CD4-positive, alpha-beta T cell (primary cell): ENCODE data around the gene RHBDD3. TPM values are rescaled to one million over a fixed set of nuclear protein-coding genes. Genes with fewer than 3 reads are reported as not detected.
"Not testable (repeated sequence)": the region's sequence is repeated elsewhere in the genome, so short reads cannot be mapped to it uniquely, and the experiment has no call there.

Experiments
- ATAC-seq: fragments of 200-7000 bp; cut with Tn5 transposase; one replicate; pipeline ENCODE4 v1.10.0; 2022; ENCODE audit warnings: mild to moderate bottlenecking; ENCODE audit not compliant: poor library complexity
- CTCF ChIA-PET: fragments of 350-600 bp; sonication (Branson Sonifier 250); formaldehyde crosslinking; loops from one replicate; lab custom pipeline; 2021; ENCODE audit warnings: antibody characterized with exemption, inconsistent platforms; lab: Charles Lee
- POLR2A ChIA-PET: fragments of 350-600 bp; sonication (Branson Sonifier 250); formaldehyde crosslinking; loops from one replicate; lab custom pipeline; 2021; ENCODE audit warnings: antibody characterized with exemption, inconsistent platforms; lab: Charles Lee
- DNase-seq, 14 experiments: peaks; one replicate each; pipeline ENCODE4 v3.0.0-alpha.2; 2013 to 2020; ENCODE audit warnings: mixed read lengths in 2 of 14
- H3K27ac ChIP-seq, 2 donors: one replicate each; pipeline versions ENCODE4 v1.5.1 to v1.7.0; 2013; ENCODE audit warnings: low read length in 2 of 2, low read depth in 1 of 2, mild to moderate bottlenecking in 1 of 2
- H3K27me3 ChIP-seq, 2 experiments: 1 replicate in 1 of 2; 2 replicates in 1 of 2; pipeline versions ENCODE4 v1.6.1 to v1.7.0; 2013; ENCODE audit warnings: low read length in 2 of 2, control low read depth in 1 of 2, mild to moderate bottlenecking in 1 of 2, moderate library complexity in 1 of 2; ENCODE audit not compliant: insufficient read depth in 2 of 2, control insufficient read depth in 1 of 2
- H3K36me3 ChIP-seq: one replicate; pipeline ENCODE4 v1.6.1; 2013; ENCODE audit warnings: low read length, control low read depth; ENCODE audit not compliant: insufficient read depth
- H3K4me1 ChIP-seq: one replicate; pipeline ENCODE4 v1.6.1; 2013; ENCODE audit warnings: low read length, control low read depth; ENCODE audit not compliant: insufficient read depth
- H3K4me3 ChIP-seq: one replicate; pipeline ENCODE4 v1.5.1; 2013; ENCODE audit warnings: mild to moderate bottlenecking, low read length, moderate library complexity
- H3K9me3 ChIP-seq, 2 experiments: 1 replicate in 1 of 2; 2 replicates in 1 of 2; pipeline versions ENCODE4 v1.6.1 to v1.7.0; 2013; ENCODE audit warnings: low read length in 2 of 2, mild to moderate bottlenecking in 2 of 2, control low read depth in 1 of 2, moderate library complexity in 1 of 2; ENCODE audit not compliant: control insufficient read depth in 1 of 2, insufficient read depth in 1 of 2
- H3K27ac Mint-ChIP-seq: one replicate; pipeline ENCODE4 v1.8.0; 2020; ENCODE audit warnings: mixed read lengths
- H3K27me3 Mint-ChIP-seq: one replicate; pipeline ENCODE4 v1.8.0; 2021; ENCODE audit warnings: mixed read lengths
- H3K36me3 Mint-ChIP-seq: one replicate; pipeline ENCODE4 v1.8.0; 2021; ENCODE audit warnings: low read depth, mixed read lengths
- H3K4me1 Mint-ChIP-seq: one replicate; pipeline ENCODE4 v1.8.0; 2021; ENCODE audit warnings: low read depth, mixed read lengths
- H3K4me3 Mint-ChIP-seq: one replicate; pipeline ENCODE4 v1.8.0; 2020; ENCODE audit warnings: mild to moderate bottlenecking, mixed read lengths
- H3K9me3 Mint-ChIP-seq: one replicate; pipeline ENCODE4 v1.8.0; 2020; ENCODE audit warnings: mixed read lengths
- intact Hi-C, 2 experiments: fragments of 100-400 bp; cut with DNase I in 1 of 2; cut with micrococcal nuclease in 1 of 2; formaldehyde crosslinking; loops; one replicate each; pipeline versions ENCODE4 v1.15.1 to v1.9.0; 2023 to 2025; cut with DNase I, micrococcal nuclease
- total RNA-seq, 174 experiments: library from RNA in 2 of 174; stranded (reverse) in 2 of 174; gene quantifications; one replicate each; pipeline ENCODE4 v1.2.3 and lab custom pipeline; 2021 to 2026
- TF ChIP-seq, protein P1 (sequence below): fragments of 200-600 bp; IDR thresholded peaks from one replicate; pipeline ENCODE4 v1.8.0; 2022; ENCODE audit warnings: antibody characterized with exemption, mild to moderate bottlenecking

Gene RHBDD3
- total RNA-seq, 2 experiments from 2014 or later: 9.0 to 11.7 TPM

DNA sequence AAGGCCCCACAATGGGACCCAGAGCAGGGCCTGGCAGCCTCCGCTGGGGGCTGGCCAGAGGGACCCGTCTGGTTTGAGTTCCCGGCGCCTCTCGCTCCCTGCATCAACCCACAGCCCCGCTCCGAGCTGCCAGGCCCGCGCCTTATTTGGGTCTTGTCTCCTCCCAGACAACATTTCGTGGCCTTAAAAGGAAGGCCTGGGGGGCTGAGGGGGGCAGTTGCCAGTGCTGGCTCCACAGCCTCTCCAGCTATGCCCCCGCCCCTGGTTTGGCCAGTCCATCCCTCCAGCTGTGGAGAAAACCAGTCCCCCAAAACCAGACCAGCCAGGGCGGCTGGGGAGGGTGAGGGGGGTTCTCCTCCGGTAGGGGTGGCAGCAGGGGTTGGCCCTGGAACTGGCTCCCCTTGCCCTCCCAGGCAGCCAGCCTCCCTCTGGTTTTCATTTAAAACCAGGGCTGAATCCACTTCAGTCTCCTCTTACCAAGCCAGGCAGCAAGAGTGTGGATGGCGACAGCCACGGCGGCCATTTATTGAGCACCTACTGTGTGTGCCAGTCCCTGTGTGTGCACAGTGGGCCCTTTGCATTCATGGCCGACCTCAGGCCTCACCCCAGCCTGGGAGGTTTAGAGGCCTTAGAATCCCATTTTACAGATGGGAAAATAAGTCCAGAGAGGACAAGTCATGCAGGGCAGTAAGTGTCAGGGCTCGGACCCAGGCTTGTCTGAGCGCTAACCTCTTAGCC lies 43.5 kb downstream of the RHBDD3 start:
- no peaks in the 10 kb centered on the region for H3K27me3 ChIP-seq
- ATAC-seq (no peak), DNase-seq (no peak)
- H3K4me3 ChIP-seq: no peak overlapping the region
- POLR2A ChIA-PET: no interaction called here
- H3K27ac ChIP-seq: no peak overlapping the region
- no peaks in the 10 kb centered on the region for H3K4me1 ChIP-seq
- H3K4me1 Mint-ChIP-seq: no peaks in the 10 kb centered on the region
- intact Hi-C loops: no loop called here
- H3K27me3 Mint-ChIP-seq: no peaks in the 10 kb centered on the region
- H3K4me3 Mint-ChIP-seq: no peak overlapping the region
- CTCF ChIA-PET: no interaction called here
- H3K27ac Mint-ChIP-seq: no peak overlapping the region
- TF ChIP-seq, protein P1, sequence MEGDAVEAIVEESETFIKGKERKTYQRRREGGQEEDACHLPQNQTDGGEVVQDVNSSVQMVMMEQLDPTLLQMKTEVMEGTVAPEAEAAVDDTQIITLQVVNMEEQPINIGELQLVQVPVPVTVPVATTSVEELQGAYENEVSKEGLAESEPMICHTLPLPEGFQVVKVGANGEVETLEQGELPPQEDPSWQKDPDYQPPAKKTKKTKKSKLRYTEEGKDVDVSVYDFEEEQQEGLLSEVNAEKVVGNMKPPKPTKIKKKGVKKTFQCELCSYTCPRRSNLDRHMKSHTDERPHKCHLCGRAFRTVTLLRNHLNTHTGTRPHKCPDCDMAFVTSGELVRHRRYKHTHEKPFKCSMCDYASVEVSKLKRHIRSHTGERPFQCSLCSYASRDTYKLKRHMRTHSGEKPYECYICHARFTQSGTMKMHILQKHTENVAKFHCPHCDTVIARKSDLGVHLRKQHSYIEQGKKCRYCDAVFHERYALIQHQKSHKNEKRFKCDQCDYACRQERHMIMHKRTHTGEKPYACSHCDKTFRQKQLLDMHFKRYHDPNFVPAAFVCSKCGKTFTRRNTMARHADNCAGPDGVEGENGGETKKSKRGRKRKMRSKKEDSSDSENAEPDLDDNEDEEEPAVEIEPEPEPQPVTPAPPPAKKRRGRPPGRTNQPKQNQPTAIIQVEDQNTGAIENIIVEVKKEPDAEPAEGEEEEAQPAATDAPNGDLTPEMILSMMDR: no peak
- no peaks in the 10 kb centered on the region for H3K36me3 Mint-ChIP-seq
- no peaks in the 10 kb centered on the region for H3K9me3 Mint-ChIP-seq
- no peaks in the 10 kb centered on the region for H3K9me3 ChIP-seq
- no peaks in the 10 kb centered on the region for H3K36me3 ChIP-seq

DNA sequence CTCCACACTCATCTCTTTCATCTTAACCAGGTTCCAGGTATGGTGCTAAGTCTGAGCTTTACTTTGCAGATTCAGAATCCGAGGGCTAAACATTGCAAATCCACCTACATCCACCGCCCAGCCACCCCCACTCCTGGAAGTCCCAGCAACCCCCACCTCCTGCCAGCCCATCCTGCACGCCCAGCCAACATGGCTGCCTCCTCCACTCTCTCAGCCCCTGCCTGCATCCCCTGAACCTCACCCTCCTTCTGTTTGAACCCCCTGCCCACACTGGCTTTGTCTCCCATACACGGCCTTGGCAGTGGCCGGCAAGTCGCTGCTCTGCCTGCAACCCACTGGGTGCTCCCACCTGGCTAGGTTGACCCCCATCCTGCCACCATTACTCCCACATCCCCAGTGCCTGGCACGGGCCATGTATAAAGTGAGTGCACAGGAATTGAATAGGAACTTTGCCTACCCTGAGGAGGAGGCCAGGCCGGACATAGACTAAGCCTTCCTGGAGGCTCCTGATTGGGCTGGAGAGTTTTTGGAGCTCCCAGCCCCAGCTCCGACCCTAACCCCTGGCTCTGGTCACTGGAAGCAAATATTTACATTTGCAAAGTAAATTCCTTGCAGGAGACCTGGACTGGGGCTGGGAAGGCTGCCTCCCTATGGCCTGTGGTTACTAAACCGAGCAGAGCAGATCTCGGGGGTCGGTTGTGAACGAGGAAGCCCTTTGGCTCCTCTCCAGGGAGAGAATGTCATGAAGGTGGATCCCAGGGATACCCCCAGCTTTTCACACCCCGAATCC lies 47.7 kb downstream of the RHBDD3 start:
- ChIA-PET POLR2A (no interaction called here), CTCF (no interaction called here)
- Mint-ChIP-seq H3K27ac (no peak overlapping the region), H3K27me3 (no peaks in the 10 kb centered on the region), H3K4me1 (no peaks in the 10 kb centered on the region), H3K9me3 (no peaks in the 10 kb centered on the region), H3K36me3 (no peaks in the 10 kb centered on the region), H3K4me3 (no peak overlapping the region)
- no peak for DNase-seq
- H3K9me3 ChIP-seq: no peaks in the 10 kb centered on the region
- intact Hi-C loops: no loop called here
- H3K4me3 ChIP-seq: no peak overlapping the region
- H3K4me1 ChIP-seq: no peaks in the 10 kb centered on the region
- no peak for ATAC-seq
- TF ChIP-seq, protein P1: no peak
- H3K27ac ChIP-seq: no peak overlapping the region
- H3K27me3 ChIP-seq: no peaks in the 10 kb centered on the region
- no peaks in the 10 kb centered on the region for H3K36me3 ChIP-seq

DNA sequence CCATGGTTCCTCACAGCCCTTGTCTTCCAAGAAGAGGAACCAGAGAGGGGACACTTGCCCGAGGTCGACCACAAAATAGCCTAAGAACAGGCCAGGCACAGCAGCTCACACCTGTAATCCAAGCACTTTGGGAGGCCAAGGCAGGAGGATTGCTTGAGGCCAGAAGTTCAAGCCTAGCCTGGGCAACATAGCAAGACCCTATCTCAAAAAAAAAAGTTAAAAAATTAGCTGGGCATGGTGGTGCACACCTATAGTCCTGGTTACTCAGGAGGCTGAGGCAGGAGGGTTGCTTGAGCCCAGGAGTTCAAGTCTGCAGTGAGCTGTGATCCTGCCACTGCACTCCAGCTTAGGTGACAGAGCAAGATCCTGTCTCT lies 48.4 kb downstream of the RHBDD3 start:
- H3K27me3 ChIP-seq, H3K27ac Mint-ChIP-seq, H3K36me3 Mint-ChIP-seq, POLR2A ChIA-PET, CTCF ChIA-PET, H3K9me3 Mint-ChIP-seq, H3K27ac ChIP-seq, H3K4me1 ChIP-seq, H3K4me3 Mint-ChIP-seq, H3K4me3 ChIP-seq, H3K27me3 Mint-ChIP-seq, H3K36me3 ChIP-seq, DNase-seq, intact Hi-C loops, H3K4me1 Mint-ChIP-seq, ATAC-seq, H3K9me3 ChIP-seq: not testable (repeated sequence)
